ENCODE data around the gene SUFU. TPM values are rescaled to one million over a fixed set of nuclear protein-coding genes. Genes with fewer than 3 reads are reported as not detected.
A peak's percentile ranks its signal among the peaks of the same experiment; 100 is the strongest.

Gene SUFU
- total RNA-seq, 2 experiments from 2014 or later: 9.8 to 12.9 TPM

DNA sequence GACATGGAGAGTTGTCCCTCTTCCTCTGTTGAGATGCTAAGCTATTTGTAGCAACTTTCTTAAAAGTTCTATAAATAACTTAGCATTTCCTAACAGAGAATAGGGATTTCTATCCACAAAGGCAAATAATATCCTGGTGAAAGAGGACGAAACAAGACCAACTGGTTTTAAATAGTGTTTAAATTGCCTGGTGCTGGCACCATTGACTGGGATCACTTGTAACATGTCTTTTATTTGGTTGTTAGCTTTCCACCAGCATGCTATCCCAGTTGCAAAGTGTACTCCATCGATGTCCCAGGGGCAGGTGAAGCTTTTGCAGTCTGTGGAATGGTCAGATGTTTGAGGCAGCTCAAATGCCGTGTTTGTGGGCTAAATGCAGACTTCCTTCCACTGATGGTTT is 3.7 kb downstream of the SUFU start:
- Mint-ChIP-seq H3K4me3 (no peak overlapping the region), H3K4me1 (peaks cover 32% of the 10 kb centered on the region), H3K36me3 (peaks cover 10% of the 10 kb centered on the region), H3K27ac (no peak overlapping the region), H3K9me3 (ENCODE audit: low read depth) (no peaks in the 10 kb centered on the region), H3K27me3 (no peaks in the 10 kb centered on the region)
- no peak for DNase-seq
- CTCF ChIA-PET: interaction anchor here (0.9 to 10.5 kb wide), 2 partner anchors 74 to 276 kb away, joined by 5 to 138 read pairs; no protein-coding TSS in a partner anchor
- no peak for ATAC-seq

DNA sequence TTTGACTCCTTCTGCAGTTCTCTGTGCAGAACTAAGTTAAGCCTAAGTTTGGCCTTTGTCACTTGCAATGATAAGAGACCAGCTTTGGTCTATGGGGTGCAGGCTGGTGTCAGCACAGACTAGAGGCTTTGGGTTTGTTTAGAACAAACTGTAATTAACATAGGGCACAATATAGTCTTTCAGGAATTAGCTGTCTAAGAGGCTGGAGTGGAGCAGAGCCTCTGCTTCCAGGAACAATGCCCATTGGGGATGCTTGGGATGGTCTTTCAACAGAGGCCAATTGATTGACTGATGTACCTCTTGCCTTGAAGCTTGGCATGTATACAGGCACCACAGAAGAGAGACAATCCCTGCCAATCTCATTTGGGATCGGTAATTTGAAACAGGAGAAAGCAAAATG is 4.7 kb downstream of the SUFU start:
- Mint-ChIP-seq H3K4me1 (peaks cover 29% of the 10 kb centered on the region), H3K36me3 (peaks cover 11% of the 10 kb centered on the region), H3K9me3 (ENCODE audit: low read depth) (no peaks in the 10 kb centered on the region), H3K27me3 (no peaks in the 10 kb centered on the region), H3K27ac (no peak overlapping the region), H3K4me3 (no peak overlapping the region)
- CTCF ChIA-PET: interaction anchor here (0.9 to 10.5 kb wide), 2 partner anchors 73 to 277 kb away, joined by 5 to 138 read pairs; no protein-coding TSS in a partner anchor
- DNase-seq (no peak), ATAC-seq (no peak)

DNA sequence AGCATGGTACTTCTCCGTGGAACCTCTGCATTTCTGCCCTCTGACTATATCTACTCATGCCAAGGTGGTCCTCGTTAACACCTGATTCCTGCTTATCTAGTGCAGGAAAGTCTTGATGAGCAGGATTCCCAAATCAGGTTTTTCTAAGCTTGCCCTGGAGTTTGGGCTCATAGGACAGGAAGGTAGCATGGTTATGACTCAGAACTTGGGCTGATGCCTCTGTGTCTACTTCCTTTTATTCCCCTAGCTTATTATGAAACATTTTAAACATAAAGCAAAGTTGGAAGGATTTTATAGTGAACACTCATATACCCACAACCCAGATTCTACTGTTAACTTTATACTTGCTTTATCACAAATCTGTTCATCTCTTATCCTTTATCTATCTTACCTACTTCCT is 5.6 kb downstream of the SUFU start:
- Mint-ChIP-seq H3K4me3 (no peak overlapping the region), H3K4me1 (peaks cover 29% of the 10 kb centered on the region), H3K27ac (peak overlapping the region; percentile 16), H3K27me3 (no peaks in the 10 kb centered on the region), H3K9me3 (ENCODE audit: low read depth) (no peaks in the 10 kb centered on the region), H3K36me3 (peaks cover 14% of the 10 kb centered on the region)
- ATAC-seq (no peak), DNase-seq (no peak)
- CTCF ChIA-PET: interaction anchor here (10.5 kb wide), 1 partner anchor 72 kb away, joined by 138 read pairs; no protein-coding TSS in a partner anchor

DNA sequence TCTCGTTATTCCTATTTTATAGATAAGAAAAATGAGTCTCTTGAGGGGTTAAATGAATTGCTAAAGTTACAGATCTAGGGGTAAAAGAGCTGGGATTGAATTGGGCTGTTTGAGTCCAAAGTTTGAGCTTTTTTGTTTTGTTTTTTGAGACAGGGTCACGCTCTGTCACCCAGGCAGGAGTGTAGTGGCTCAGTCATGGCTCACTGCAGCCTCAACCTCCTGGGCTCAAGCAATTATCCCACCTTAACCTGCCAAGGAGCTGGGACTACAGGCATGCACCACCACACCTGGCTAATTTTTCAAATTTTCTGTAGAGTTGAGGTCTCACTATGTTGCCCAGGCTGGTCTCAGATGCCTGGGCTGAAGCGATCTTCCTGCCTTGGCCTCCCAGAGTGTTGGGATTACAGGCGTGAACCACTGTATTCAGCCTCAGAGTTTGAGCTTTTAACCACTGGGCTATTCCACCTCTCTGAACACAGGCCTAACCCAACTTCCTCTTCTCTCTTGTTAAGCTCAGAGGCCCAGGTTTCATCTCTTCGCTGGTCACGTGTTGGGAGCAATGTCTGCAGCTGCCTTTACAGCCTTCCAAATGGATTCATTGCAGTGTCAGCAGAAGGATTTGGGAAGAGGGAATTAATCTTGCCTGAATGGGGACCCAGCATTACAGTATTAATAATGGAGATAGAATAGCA is 8.0 kb downstream of the SUFU start:
- H3K4me3 Mint-ChIP-seq: no peak overlapping the region
- peak overlapping the region; percentile 39 for H3K27ac Mint-ChIP-seq
- H3K27me3 Mint-ChIP-seq: no peaks in the 10 kb centered on the region
- H3K36me3 Mint-ChIP-seq: peaks cover 14% of the 10 kb centered on the region
- no peak for DNase-seq
- H3K4me1 Mint-ChIP-seq: peaks cover 19% of the 10 kb centered on the region
- peak; percentile 60 for ATAC-seq
- CTCF ChIA-PET: interaction anchor here (1.2 to 1.4 kb wide), 3 partner anchors 9 to 85 kb away, joined by 4 to 11 read pairs (median 7); partner anchors contain the start of genes ACTR1A and SUFU
- H3K9me3 Mint-ChIP-seq (ENCODE audit: low read depth): no peaks in the 10 kb centered on the region

DNA sequence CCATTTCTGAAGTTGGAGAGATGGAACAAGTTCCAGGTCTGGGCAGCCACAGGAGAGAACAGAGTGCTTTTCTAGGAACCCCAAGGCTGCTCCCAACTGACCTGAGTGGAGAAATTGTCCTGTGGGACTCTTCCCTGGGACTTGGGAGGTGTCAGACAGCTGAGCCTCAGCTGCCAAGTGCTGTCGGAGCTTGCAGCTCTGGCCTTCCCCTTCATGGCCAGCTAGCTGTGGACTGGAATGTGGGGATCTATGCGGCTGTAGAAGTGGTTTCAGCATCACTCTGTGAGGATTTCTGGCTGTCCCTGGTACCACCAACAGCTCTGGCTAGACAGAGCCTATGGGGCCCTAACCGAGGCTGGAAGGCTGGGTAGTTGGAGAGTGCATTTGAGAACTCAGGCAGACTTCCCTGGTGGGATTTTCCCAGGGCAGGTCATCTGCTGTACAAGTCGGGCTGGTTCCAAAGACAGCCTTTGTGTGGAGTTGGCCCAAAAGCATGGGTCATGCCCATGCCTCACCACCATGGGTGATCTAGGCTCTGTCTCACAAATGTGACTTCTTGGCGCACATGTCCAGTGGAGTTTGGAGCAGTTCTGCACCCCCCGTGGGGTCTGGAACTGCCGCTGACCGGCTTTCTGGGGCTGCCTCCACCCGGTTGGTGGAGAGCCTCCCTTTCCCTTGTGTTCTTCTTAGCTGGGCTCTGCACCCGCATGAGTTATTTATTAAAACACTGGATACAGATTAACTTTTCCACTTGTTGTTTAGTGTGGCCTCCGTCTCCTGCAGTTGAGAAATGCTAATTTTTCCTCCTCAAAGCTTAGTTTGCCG is 10.9 kb downstream of the SUFU start:
- CTCF ChIA-PET: interaction anchor here (1.2 to 1.7 kb wide), 2 partner anchors 10 to 69 kb away, joined by 3 to 6 read pairs; partner anchors contain the start of gene SUFU
- no peaks in the 10 kb centered on the region for H3K9me3 Mint-ChIP-seq (ENCODE audit: low read depth)
- peaks cover 13% of the 10 kb centered on the region for H3K4me1 Mint-ChIP-seq
- ATAC-seq: no peak
- H3K4me3 Mint-ChIP-seq: no peak overlapping the region
- peaks cover 12% of the 10 kb centered on the region for H3K36me3 Mint-ChIP-seq
- no peak overlapping the region for H3K27ac Mint-ChIP-seq
- H3K27me3 Mint-ChIP-seq: no peaks in the 10 kb centered on the region
- DNase-seq: no peak

DNA sequence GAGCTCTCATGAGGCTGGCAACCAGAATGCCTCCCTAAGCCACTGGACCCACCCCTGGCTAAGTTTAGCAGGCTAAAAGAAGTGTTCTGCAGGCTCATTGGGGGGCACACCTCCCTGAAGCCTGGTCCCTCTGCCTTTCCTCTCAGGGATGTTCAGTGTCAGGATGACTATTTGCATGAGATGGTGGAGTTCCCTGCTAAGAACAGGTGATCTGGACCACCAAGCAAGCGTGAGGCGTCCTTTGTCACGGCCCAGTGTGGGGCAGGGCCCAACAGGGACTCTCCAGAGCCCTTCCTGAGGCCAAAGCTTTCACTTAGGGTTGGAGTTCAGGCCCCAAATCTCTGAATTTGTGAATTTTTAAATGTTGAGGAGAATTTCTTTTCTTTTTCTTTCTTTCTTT is 12.0 kb downstream of the SUFU start:
- no peak for ATAC-seq
- H3K9me3 Mint-ChIP-seq (ENCODE audit: low read depth): no peaks in the 10 kb centered on the region
- H3K36me3 Mint-ChIP-seq: peaks cover 13% of the 10 kb centered on the region
- H3K4me3 Mint-ChIP-seq: no peak overlapping the region
- H3K4me1 Mint-ChIP-seq: peaks cover 13% of the 10 kb centered on the region
- no peak overlapping the region for H3K27ac Mint-ChIP-seq
- no peak for DNase-seq
- no peaks in the 10 kb centered on the region for H3K27me3 Mint-ChIP-seq
- CTCF ChIA-PET: interaction anchor here (1.7 kb wide), 1 partner anchor 11 kb away, joined by 6 read pairs; the partner anchor contains the start of gene SUFU

DNA sequence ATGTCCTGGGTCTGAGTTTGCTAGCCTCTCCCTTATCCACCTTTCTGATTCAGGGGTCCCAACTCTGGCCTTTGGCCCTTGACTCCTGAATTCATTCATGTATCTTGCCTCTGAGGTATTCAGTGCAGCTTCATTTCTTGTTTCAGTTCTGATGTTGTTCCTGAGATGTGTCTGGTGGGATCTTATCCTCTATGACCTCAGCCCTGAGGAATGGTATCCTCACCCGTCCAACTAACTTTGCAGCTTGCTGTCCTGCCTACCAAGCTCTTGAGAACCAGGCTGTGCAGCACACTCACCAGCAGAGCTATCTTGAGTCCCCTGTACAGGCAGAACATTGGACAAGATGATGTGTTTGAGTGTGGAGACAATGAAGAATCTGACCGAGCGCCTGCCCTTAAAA is 13.8 kb downstream of the SUFU start:
- H3K36me3 Mint-ChIP-seq: peaks cover 8% of the 10 kb centered on the region
- ATAC-seq (no peak), DNase-seq (no peak)
- H3K4me3 Mint-ChIP-seq: no peak overlapping the region
- H3K27ac Mint-ChIP-seq: no peak overlapping the region
- CTCF ChIA-PET: interaction anchor here (1.4 to 1.5 kb wide), 3 partner anchors 67 to 167 kb away, joined by 3 to 5 read pairs (median 3); no protein-coding TSS in a partner anchor
- peaks cover 5% of the 10 kb centered on the region for H3K4me1 Mint-ChIP-seq
- no peaks in the 10 kb centered on the region for H3K9me3 Mint-ChIP-seq (ENCODE audit: low read depth)
- H3K27me3 Mint-ChIP-seq: no peaks in the 10 kb centered on the region

DNA sequence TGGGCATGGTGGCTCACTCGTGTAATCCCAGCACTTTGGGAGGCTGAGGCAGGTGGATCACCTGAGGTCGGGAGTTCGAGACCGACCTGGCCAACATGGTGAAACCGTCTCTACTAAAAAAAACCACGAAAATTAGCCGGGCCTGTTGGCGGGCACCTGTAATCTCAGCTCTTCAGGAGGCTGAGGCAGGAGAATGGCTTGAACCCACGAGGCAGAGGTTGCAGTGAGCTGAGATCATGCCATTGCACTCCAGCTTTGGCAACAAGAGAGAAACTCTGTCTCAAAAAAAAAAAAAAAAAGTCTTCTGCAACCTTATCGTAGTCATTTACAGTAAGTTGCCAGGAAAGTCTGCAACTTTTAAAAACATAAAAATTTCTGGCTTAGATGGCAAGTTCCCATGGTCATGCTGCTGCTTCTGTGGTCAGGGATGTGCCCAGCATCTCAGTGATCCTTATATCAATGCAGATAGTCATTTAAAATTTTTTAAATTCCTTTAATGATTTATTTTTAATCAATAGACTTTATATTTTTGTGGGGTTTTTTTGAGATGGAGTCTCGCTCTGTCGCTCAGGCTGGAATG is 15.6 kb downstream of the SUFU start:
- Mint-ChIP-seq H3K27ac (no peak overlapping the region), H3K4me3 (no peak overlapping the region), H3K27me3 (no peaks in the 10 kb centered on the region), H3K4me1 (peaks cover 16% of the 10 kb centered on the region), H3K36me3 (peaks cover 6% of the 10 kb centered on the region), H3K9me3 (ENCODE audit: low read depth) (no peaks in the 10 kb centered on the region)
- no peak for ATAC-seq
- CTCF ChIA-PET: no interaction called here
- no peak for DNase-seq

DNA sequence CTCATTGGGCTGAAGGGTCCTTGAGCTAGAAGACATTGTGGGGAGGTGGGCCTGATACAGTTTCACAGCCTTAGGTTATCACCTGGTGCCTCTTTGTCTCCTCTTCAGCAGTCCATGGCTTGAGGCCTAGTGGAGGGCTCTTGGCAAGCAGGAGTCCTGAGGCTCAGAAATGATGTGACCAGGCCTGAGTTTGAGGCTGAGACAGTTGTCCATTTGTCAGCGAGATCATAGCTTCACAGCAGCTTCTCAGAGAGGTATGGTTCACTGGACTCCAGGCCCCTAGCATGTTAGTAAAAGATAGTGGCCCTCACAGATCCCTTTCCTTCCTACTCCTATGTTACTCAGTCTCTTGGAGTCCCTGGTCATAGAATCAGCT is 19.1 kb downstream of the SUFU start:
- H3K9me3 Mint-ChIP-seq (ENCODE audit: low read depth): no peaks in the 10 kb centered on the region
- H3K27ac Mint-ChIP-seq: no peak overlapping the region
- H3K27me3 Mint-ChIP-seq: no peaks in the 10 kb centered on the region
- DNase-seq: no peak
- ATAC-seq: no peak
- CTCF ChIA-PET: no interaction called here
- peaks cover 9% of the 10 kb centered on the region for H3K36me3 Mint-ChIP-seq
- H3K4me3 Mint-ChIP-seq: no peak overlapping the region
- peaks cover 16% of the 10 kb centered on the region for H3K4me1 Mint-ChIP-seq

DNA sequence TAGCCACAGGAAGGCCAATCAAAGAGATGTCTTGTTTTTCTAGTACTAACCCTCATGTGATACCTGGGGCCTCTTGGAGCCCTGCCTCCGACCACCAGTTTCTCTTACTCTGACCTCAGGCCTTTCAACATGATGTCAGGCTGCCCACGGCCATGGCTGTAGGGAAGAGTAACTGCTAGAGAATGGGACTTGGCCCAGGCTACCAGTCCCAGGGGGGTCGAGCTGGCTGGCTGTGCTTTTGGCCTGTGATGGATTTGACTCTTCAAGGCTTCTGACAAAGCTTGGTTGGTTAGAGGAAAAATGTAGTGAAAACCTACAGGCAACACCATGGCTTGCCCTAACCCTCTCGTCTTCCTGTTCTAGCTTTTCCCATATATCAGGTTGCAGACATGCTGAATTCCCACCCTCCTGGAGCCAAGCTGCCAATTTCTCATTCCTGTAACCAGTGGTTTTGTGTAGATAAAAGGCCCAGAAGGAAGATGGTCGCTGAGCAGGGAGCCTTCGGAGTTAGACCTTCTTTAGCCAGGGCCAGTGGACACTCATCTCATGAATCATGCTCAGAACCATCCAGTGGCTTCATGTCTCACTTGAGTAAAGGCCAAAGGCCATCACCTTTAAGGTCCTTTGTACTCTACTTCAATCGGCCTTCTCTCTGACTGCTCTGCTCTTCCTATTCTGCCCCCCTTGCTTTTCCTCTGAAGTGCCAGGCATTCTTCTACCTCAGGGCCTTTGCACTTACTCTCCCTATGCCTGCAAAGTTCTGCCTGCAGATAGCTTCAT is 19.7 kb downstream of the SUFU start:
- no peak overlapping the region for H3K27ac Mint-ChIP-seq
- ATAC-seq (no peak), DNase-seq (no peak)
- CTCF ChIA-PET: interaction anchor here (1.4 kb wide), 1 partner anchor 21 kb away, joined by 4 read pairs; the partner anchor contains the start of gene ACTR1A
- peaks cover 16% of the 10 kb centered on the region for H3K4me1 Mint-ChIP-seq
- H3K4me3 Mint-ChIP-seq: no peak overlapping the region
- H3K9me3 Mint-ChIP-seq (ENCODE audit: low read depth): no peaks in the 10 kb centered on the region
- H3K27me3 Mint-ChIP-seq: no peaks in the 10 kb centered on the region
- peaks cover 9% of the 10 kb centered on the region for H3K36me3 Mint-ChIP-seq

DNA sequence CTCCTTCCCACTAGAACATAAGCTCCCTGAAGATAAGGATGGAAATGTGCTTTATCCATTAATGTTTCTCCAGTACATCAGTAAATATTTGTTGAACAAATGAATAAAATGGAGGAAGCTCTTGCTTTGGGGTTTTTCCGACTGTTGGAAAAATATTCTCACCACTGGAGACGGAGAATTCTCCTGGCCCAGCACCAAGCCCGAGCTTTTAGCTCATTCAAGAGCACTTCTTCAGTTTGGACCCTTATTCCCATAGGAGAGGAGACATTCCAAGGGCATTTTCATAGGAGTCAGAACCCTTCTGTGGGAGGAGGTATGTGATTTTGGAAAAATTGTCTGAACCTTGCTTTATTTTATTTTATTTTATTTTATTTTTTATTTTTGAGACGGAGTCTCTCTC is 21.0 kb downstream of the SUFU start:
- DNase-seq (no peak), ATAC-seq (no peak)
- H3K27ac Mint-ChIP-seq: no peak overlapping the region
- H3K4me3 Mint-ChIP-seq: no peak overlapping the region
- CTCF ChIA-PET: interaction anchor here (0.7 to 1.4 kb wide), 2 partner anchors 22 to 173 kb away, joined by 4 read pairs; partner anchors contain the start of gene ACTR1A
- H3K36me3 Mint-ChIP-seq: peaks cover 9% of the 10 kb centered on the region
- no peaks in the 10 kb centered on the region for H3K9me3 Mint-ChIP-seq (ENCODE audit: low read depth)
- no peaks in the 10 kb centered on the region for H3K27me3 Mint-ChIP-seq
- peaks cover 18% of the 10 kb centered on the region for H3K4me1 Mint-ChIP-seq

DNA sequence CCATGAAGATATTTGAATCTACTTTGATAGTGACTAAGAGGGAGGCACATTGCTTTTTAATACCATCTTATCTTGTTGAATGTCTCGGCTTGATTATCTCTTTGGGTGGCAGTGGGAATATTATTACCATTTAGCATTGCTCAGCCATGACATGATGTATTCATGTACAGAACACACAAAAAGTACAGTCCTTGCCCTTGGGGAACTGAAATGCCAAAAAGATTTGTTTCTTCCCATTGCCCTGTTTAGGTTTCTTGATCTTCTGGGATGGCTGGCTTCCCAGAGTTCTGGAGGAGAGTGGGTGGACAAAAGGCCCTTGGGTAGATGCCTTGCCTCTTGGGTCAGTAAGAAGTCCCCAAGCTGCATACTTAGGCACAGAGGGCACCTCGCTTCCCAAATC is 23.8 kb downstream of the SUFU start:
- no peak overlapping the region for H3K4me3 Mint-ChIP-seq
- CTCF ChIA-PET: interaction anchor here (1.2 kb wide), 1 partner anchor 118 kb away, joined by 4 read pairs; no protein-coding TSS in a partner anchor
- H3K27ac Mint-ChIP-seq: no peak overlapping the region
- peaks cover 13% of the 10 kb centered on the region for H3K4me1 Mint-ChIP-seq
- ATAC-seq (no peak), DNase-seq (no peak)
- no peaks in the 10 kb centered on the region for H3K27me3 Mint-ChIP-seq
- H3K36me3 Mint-ChIP-seq: peaks cover 8% of the 10 kb centered on the region
- H3K9me3 Mint-ChIP-seq (ENCODE audit: low read depth): no peaks in the 10 kb centered on the region

DNA sequence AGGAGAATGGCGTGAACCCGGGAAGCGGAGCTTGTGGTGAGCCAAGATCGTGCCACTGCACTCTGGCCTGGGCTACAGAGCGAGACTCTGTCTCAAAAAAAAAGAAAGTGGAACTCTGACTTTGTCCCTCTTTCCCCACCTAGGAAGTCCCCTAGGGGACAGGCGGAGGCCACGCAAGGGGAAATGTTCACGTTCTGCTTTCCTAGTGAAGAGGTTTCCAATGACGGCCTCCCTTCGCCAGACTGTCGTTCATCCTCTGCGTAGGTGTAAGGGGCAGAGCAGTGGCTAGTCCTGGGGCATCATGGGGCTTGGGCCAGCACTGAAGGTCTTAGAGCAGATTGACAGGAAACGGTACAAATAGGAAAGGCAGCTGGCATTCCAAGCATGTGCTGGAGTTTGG is 30.6 kb downstream of the SUFU start:
- Mint-ChIP-seq H3K27me3 (no peaks in the 10 kb centered on the region), H3K9me3 (ENCODE audit: low read depth) (no peaks in the 10 kb centered on the region), H3K27ac (no peak overlapping the region), H3K36me3 (no peaks in the 10 kb centered on the region), H3K4me1 (peaks cover 3% of the 10 kb centered on the region), H3K4me3 (no peak overlapping the region)
- CTCF ChIA-PET: no interaction called here
- ATAC-seq: no peak
- DNase-seq: no peak
